GM12891 (cell line): ENCODE measurements around the gene ZNF488.

Source experiments
- POLR2A ChIP-seq: IDR thresholded peaks from 2 replicates; pipeline ENCODE4 v1.6.1; 2011; ENCODE audit warnings: low read depth, low read length, control low read depth
- POLR2AphosphoS5 ChIP-seq: IDR thresholded peaks from 2 replicates; pipeline ENCODE4 v1.6.1; 2011; ENCODE audit warnings: low read depth, low read length, control low read depth
- POU2F2 ChIP-seq: IDR thresholded peaks from 2 replicates; pipeline ENCODE4 v1.6.1; 2011; ENCODE audit warnings: low read depth, mild to moderate bottlenecking, control low read depth, low read length, moderate library complexity
- SPI1 ChIP-seq: IDR thresholded peaks from 2 replicates; pipeline ENCODE4 v1.6.1; 2011; ENCODE audit warnings: low read depth, low read length, control low read depth

- TF ChIP-seq POLR2AphosphoS5 (no peak), POU2F2 (no peak), POLR2A (no peak), SPI1 (no peak)
These were observed 38.9 kb downstream of the ZNF488 start for GRCh38 chr10:47344996-47345870.
